Measurements from ENCODE around the gene CPOX.

The CPOX gene

GRCh38 chr3:98532709-98533571 is 60.5 kb downstream of the CPOX start:
- H3K9me3 ChIP-seq (ENCODE audit: control insufficient read depth in 1 of 2, low read length in 2 of 2), result no peaks in the 10 kb centered on the region
- no peaks in the 10 kb centered on the region for H3K27me3 ChIP-seq (ENCODE audit: low read depth, low read length)
- H3K4me1 ChIP-seq (ENCODE audit: control insufficient read depth in 1 of 2, insufficient read depth in 2 of 2, low read length in 2 of 2), result no peaks in the 10 kb centered on the region
- H3K27ac ChIP-seq (ENCODE audit: low read length), result no peak overlapping the region
- H3K4me3 ChIP-seq (ENCODE audit: low read depth in 1 of 2, low read length in 2 of 2), result no peak overlapping the region
- H3K36me3 ChIP-seq (ENCODE audit: control insufficient read depth in 1 of 2, insufficient read depth in 2 of 2, low read length in 2 of 2), result no peaks in the 10 kb centered on the region

GRCh38 chr3:98532275-98532637 is 61.2 kb downstream of the CPOX start:
- H3K27ac ChIP-seq (ENCODE audit: low read length), result no peak overlapping the region
- H3K9me3 ChIP-seq (ENCODE audit: control insufficient read depth in 1 of 2, low read length in 2 of 2), result no peaks in the 10 kb centered on the region
- H3K4me1 ChIP-seq (ENCODE audit: control insufficient read depth in 1 of 2, insufficient read depth in 2 of 2, low read length in 2 of 2), result no peaks in the 10 kb centered on the region
- H3K36me3 ChIP-seq (ENCODE audit: control insufficient read depth in 1 of 2, insufficient read depth in 2 of 2, low read length in 2 of 2), result no peaks in the 10 kb centered on the region
- no peak overlapping the region for H3K4me3 ChIP-seq (ENCODE audit: low read depth in 1 of 2, low read length in 2 of 2)
- no peaks in the 10 kb centered on the region for H3K27me3 ChIP-seq (ENCODE audit: low read depth, low read length)

- no peaks in the 10 kb centered on the region for H3K4me1 ChIP-seq (ENCODE audit: control insufficient read depth in 1 of 2, insufficient read depth in 2 of 2, low read length in 2 of 2)
- no peaks in the 10 kb centered on the region for H3K27me3 ChIP-seq (ENCODE audit: low read depth, low read length)
- H3K36me3 ChIP-seq (ENCODE audit: control insufficient read depth in 1 of 2, insufficient read depth in 2 of 2, low read length in 2 of 2), result no peaks in the 10 kb centered on the region
- H3K4me3 ChIP-seq (ENCODE audit: low read depth in 1 of 2, low read length in 2 of 2), result no peak within 1 kb of the TSS
- no peak within 1 kb of the TSS for H3K27ac ChIP-seq (ENCODE audit: low read length)
- H3K9me3 ChIP-seq (ENCODE audit: control insufficient read depth in 1 of 2, low read length in 2 of 2), result no peaks in the 10 kb centered on the region
These were observed 61.7 kb downstream of the CPOX start, which contains the start of gene GPR15 for GRCh38 chr3:98531622-98532274. Gene GPR15 (plus strand): TSS chr3:98531978. CDS start chr3:98532034, 56 bp downstream.

- no peaks in the 10 kb centered on the region for H3K27me3 ChIP-seq (ENCODE audit: low read depth, low read length)
- H3K27ac ChIP-seq (ENCODE audit: low read length), result no peak overlapping the region
- no peaks in the 10 kb centered on the region for H3K36me3 ChIP-seq (ENCODE audit: control insufficient read depth in 1 of 2, insufficient read depth in 2 of 2, low read length in 2 of 2)
- H3K4me1 ChIP-seq (ENCODE audit: control insufficient read depth in 1 of 2, insufficient read depth in 2 of 2, low read length in 2 of 2), result no peaks in the 10 kb centered on the region
- no peaks in the 10 kb centered on the region for H3K9me3 ChIP-seq (ENCODE audit: control insufficient read depth in 1 of 2, low read length in 2 of 2)
- H3K4me3 ChIP-seq (ENCODE audit: low read depth in 1 of 2, low read length in 2 of 2), result no peak overlapping the region
These were observed 62.7 kb downstream of the CPOX start for GRCh38 chr3:98530676-98531075.

GRCh38 chr3:98529856-98530459 is 63.5 kb downstream of the CPOX start:
- H3K36me3 ChIP-seq (ENCODE audit: control insufficient read depth in 1 of 2, insufficient read depth in 2 of 2, low read length in 2 of 2), result no peaks in the 10 kb centered on the region
- no peak overlapping the region for H3K27ac ChIP-seq (ENCODE audit: low read length)
- H3K27me3 ChIP-seq (ENCODE audit: low read depth, low read length), result no peaks in the 10 kb centered on the region
- no peak overlapping the region for H3K4me3 ChIP-seq (ENCODE audit: low read depth in 1 of 2, low read length in 2 of 2)
- H3K9me3 ChIP-seq (ENCODE audit: control insufficient read depth in 1 of 2, low read length in 2 of 2), result no peaks in the 10 kb centered on the region
- H3K4me1 ChIP-seq (ENCODE audit: control insufficient read depth in 1 of 2, insufficient read depth in 2 of 2, low read length in 2 of 2), result no peaks in the 10 kb centered on the region

Data from muscle layer of duodenum (tissue), 2 donors.